Liver (tissue), 9 donors: ENCODE measurements around the gene TPBG. TPM values are rescaled to one million over a fixed set of nuclear protein-coding genes. Genes with fewer than 3 reads are reported as not detected.

Experiments
- DNase-seq: peaks from one replicate; pipeline ENCODE4 v3.0.0-alpha.2; 2017; ENCODE audit warnings: low spot score
- H3K27ac ChIP-seq, 2 donors: one replicate each; pipeline ENCODE4 v1.7.0; 2013; ENCODE audit warnings: inconsistent platforms in 2 of 2, low read length in 2 of 2, control low read depth in 1 of 2, low read depth in 1 of 2, mild to moderate bottlenecking in 1 of 2
- H3K27me3 ChIP-seq, 4 donors: one replicate each; pipeline versions ENCODE4 v1.6.1 to v1.7.0; 2013; ENCODE audit warnings: low read length in 3 of 4, inconsistent platforms in 1 of 4, mild to moderate bottlenecking in 1 of 4, moderate library complexity in 1 of 4; ENCODE audit not compliant: control insufficient read depth in 4 of 4, insufficient read depth in 4 of 4
- H3K36me3 ChIP-seq, 4 donors: one replicate each; pipeline versions ENCODE4 v1.6.1 to v1.7.0; 2013; ENCODE audit warnings: low read length in 3 of 4, mild to moderate bottlenecking in 3 of 4, low read depth in 1 of 4, moderate library complexity in 1 of 4; ENCODE audit not compliant: control insufficient read depth in 4 of 4, insufficient read depth in 3 of 4
- H3K4me1 ChIP-seq, 4 donors: one replicate each; pipeline versions ENCODE4 v1.6.1 to v1.7.0; 2013; ENCODE audit warnings: low read length in 3 of 4, mild to moderate bottlenecking in 3 of 4, moderate library complexity in 1 of 4; ENCODE audit not compliant: control insufficient read depth in 4 of 4, insufficient read depth in 4 of 4
- H3K4me3 ChIP-seq, 3 donors: one replicate each; pipeline versions ENCODE4 v1.6.1 to v1.7.0; 2013; ENCODE audit warnings: low read length in 3 of 3, control low read depth in 1 of 3, low read depth in 1 of 3, mild to moderate bottlenecking in 1 of 3
- H3K9ac ChIP-seq, 2 donors: one replicate each; pipeline ENCODE4 v1.7.0; 2013; ENCODE audit warnings: low read length in 2 of 2, mild to moderate bottlenecking in 2 of 2, moderate library complexity in 2 of 2, control low read depth in 1 of 2, low read depth in 1 of 2
- H3K9me3 ChIP-seq, 4 donors: one replicate each; pipeline versions ENCODE4 v1.6.1 to v1.7.0; 2013; ENCODE audit warnings: low read length in 3 of 4; ENCODE audit not compliant: control insufficient read depth in 4 of 4
- EGR1 ChIP-seq, 2 donors: IDR thresholded peaks; 2 replicates each; pipeline ENCODE4 v1.6.1; 2016 to 2018; ENCODE audit warnings: antibody characterized with exemption in 2 of 2, low read depth in 2 of 2
- GABPA ChIP-seq, 2 donors: IDR thresholded peaks in 1 of 2; conservative IDR thresholded peaks in 1 of 2; 2 replicates each; pipeline ENCODE4 v1.6.1; 2016; ENCODE audit warnings: antibody characterized with exemption in 2 of 2, mild to moderate bottlenecking in 1 of 2, moderate library complexity in 1 of 2
- HNF4A ChIP-seq, 2 donors: conservative IDR thresholded peaks; 2 replicates each; pipeline ENCODE4 v1.6.1; 2016; ENCODE audit warnings: antibody characterized with exemption in 2 of 2, mild to moderate bottlenecking in 2 of 2
- HNF4G ChIP-seq: IDR thresholded peaks from 2 replicates; pipeline ENCODE4 v1.6.1; 2016; ENCODE audit warnings: antibody characterized with exemption
- JUND ChIP-seq, 2 donors: IDR thresholded peaks; 2 replicates each; pipeline ENCODE4 v1.6.1; 2016; ENCODE audit warnings: antibody characterized with exemption in 2 of 2
- NR2F2 ChIP-seq: IDR thresholded peaks from 2 replicates; pipeline ENCODE4 v1.6.1; 2016; ENCODE audit warnings: antibody characterized with exemption
- RAD21 ChIP-seq, 2 donors: IDR thresholded peaks; 2 replicates each; pipeline ENCODE4 v1.6.1; 2016; ENCODE audit warnings: antibody characterized with exemption in 2 of 2, mild to moderate bottlenecking in 2 of 2
- RXRA ChIP-seq, 2 donors: IDR thresholded peaks; 2 replicates each; pipeline ENCODE4 v1.6.1; 2017 to 2018; ENCODE audit warnings: antibody characterized with exemption in 2 of 2, mild to moderate bottlenecking in 1 of 2
- SP1 ChIP-seq: IDR thresholded peaks from 2 replicates; pipeline ENCODE4 v1.6.1; 2018; ENCODE audit warnings: antibody characterized with exemption, mild to moderate bottlenecking
- TAF1 ChIP-seq: conservative IDR thresholded peaks from 2 replicates; pipeline ENCODE4 v1.6.1; 2016; ENCODE audit warnings: antibody characterized with exemption, mild to moderate bottlenecking
- WGBS: extraction: QIAGEN DNeasy Blood & Tissue Kit; methylation state at CpG from one replicate; pipeline ENCODE4 v1.1.7; 2013; 5-methylcytosine and 5-hydroxymethylcytosine counted together
- polyA plus RNA-seq, 2 donors: library from polyadenylated mRNA; stranded (reverse) in 1 of 2; unstranded in 1 of 2; fragments of 200-250 nt in 1 of 2; fragments of >200 nt in 1 of 2; fragmentation: Nextera tagmentation in 1 of 2; extraction: Ambion mirVana in 1 of 2; gene quantifications; one replicate each; pipeline versions ENCODE4 v1.2.1 to v1.2.3, GENCODE V29; 2013 to 2015
- total RNA-seq, 2 donors: library from RNA; depleted of rRNA; stranded (reverse); fragments of >200 nt; gene quantifications; one replicate each; pipeline ENCODE4 v1.2.3, GENCODE V29; 2014
- TF ChIP-seq, protein P1 (sequence below): IDR thresholded peaks from 2 replicates; pipeline ENCODE4 v1.6.1; 2016; ENCODE audit warnings: antibody characterized with exemption
- TF ChIP-seq, protein P2 (sequence below): fragments of 150-350 bp; IDR thresholded peaks from 2 replicates; pipeline ENCODE4 v1.5.1; 2017; ENCODE audit warnings: improper control_type of control experiment, low read depth, low read length; ENCODE audit not compliant: missing input control
- TF ChIP-seq, protein P3 (sequence below): IDR thresholded peaks from 2 replicates; pipeline ENCODE4 v1.6.1; 2016; ENCODE audit warnings: antibody characterized with exemption
- TF ChIP-seq, protein P4 (sequence below): IDR thresholded peaks from 2 replicates; pipeline ENCODE4 v1.6.1; 2016; ENCODE audit warnings: antibody characterized with exemption, mild to moderate bottlenecking
- TF ChIP-seq, protein P5 (sequence below): IDR thresholded peaks from 2 replicates; pipeline ENCODE4 v1.6.1; 2016; ENCODE audit warnings: antibody characterized with exemption
- donor health status: healthy.
- donor health status: healthy.
- donor health status: healthy.
- donor health status: healthy.
- donor health status: healthy.

The TPBG gene
- total and polyA plus RNA-seq, 4 donors = 0.37 to 1.3 (median 0.62) TPM

DNA sequence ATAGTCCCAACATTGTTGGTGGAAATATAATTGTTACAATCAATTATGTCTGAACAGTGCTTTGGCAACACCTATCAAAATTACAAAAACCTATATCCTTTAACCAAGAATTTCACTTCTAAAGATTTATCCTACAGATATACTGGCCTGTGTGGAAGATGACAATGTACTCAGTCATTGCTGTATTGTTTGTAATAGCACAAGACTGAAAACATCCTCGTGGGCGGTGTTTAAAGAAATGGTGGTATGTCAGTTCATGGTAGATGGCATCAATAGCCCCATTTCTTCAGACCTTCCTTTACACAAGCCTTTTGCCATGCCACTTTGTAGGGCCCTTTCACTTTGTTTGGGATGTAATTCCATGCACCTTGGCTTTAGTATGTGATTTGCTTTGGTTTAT is 9.8 kb upstream of the TPBG start:
- Histone ChIP-seq H3K4me1 (no peaks in the 10 kb centered on the region), H3K36me3 (no peaks in the 10 kb centered on the region), H3K4me3 (no peak overlapping the region), H3K27me3 (no peaks in the 10 kb centered on the region), H3K9ac (no peak overlapping the region), H3K9me3 (no peaks in the 10 kb centered on the region), H3K27ac (no peak overlapping the region)
- no peak for DNase-seq
- WGBS = 83% methylated on average over 2 of the region's 2 CpGs
- no peak for TF ChIP-seq GABPA (IDR thresholded peaks at IDR 0.05 in 1 of 2, conservative IDR thresholded peaks at IDR 0.05 in 1 of 2)
- TF ChIP-seq, protein P1, sequence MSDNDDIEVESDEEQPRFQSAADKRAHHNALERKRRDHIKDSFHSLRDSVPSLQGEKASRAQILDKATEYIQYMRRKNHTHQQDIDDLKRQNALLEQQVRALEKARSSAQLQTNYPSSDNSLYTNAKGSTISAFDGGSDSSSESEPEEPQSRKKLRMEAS = no peak
- no peak for TF ChIP-seq RAD21 (IDR thresholded peaks at IDR 0.05)
- TF ChIP-seq TAF1 = no peak
- TF ChIP-seq, protein P2, sequence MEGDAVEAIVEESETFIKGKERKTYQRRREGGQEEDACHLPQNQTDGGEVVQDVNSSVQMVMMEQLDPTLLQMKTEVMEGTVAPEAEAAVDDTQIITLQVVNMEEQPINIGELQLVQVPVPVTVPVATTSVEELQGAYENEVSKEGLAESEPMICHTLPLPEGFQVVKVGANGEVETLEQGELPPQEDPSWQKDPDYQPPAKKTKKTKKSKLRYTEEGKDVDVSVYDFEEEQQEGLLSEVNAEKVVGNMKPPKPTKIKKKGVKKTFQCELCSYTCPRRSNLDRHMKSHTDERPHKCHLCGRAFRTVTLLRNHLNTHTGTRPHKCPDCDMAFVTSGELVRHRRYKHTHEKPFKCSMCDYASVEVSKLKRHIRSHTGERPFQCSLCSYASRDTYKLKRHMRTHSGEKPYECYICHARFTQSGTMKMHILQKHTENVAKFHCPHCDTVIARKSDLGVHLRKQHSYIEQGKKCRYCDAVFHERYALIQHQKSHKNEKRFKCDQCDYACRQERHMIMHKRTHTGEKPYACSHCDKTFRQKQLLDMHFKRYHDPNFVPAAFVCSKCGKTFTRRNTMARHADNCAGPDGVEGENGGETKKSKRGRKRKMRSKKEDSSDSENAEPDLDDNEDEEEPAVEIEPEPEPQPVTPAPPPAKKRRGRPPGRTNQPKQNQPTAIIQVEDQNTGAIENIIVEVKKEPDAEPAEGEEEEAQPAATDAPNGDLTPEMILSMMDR = no peak
- TF ChIP-seq RXRA (IDR thresholded peaks at IDR 0.05) = no peak
- TF ChIP-seq SP1 = no peak
- TF ChIP-seq JUND (IDR thresholded peaks at IDR 0.05) = no peak
- no peak for TF ChIP-seq HNF4A (conservative IDR thresholded peaks at IDR 0.05)
- TF ChIP-seq, protein P3, sequence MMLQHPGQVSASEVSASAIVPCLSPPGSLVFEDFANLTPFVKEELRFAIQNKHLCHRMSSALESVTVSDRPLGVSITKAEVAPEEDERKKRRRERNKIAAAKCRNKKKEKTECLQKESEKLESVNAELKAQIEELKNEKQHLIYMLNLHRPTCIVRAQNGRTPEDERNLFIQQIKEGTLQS = no peak

DNA sequence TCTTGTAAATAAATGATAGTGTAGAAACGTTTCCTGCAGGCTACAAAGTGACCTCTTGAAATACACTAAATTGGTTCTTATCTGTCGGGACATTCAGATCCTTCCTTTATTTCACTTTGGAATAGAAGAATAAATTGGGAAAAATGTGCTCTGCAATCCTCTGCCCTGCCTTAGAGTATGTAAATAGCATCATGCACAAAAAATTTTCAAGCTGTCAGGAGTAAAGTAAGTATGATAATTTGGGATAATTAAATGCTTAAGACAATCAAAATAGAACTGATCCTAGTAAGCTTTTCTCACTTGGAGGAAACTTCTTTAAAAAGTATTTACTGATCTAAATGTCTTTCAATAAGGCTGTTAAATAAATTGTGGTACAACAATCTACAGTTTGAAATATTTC is 3.1 kb upstream of the TPBG start:
- TF ChIP-seq, protein P4, sequence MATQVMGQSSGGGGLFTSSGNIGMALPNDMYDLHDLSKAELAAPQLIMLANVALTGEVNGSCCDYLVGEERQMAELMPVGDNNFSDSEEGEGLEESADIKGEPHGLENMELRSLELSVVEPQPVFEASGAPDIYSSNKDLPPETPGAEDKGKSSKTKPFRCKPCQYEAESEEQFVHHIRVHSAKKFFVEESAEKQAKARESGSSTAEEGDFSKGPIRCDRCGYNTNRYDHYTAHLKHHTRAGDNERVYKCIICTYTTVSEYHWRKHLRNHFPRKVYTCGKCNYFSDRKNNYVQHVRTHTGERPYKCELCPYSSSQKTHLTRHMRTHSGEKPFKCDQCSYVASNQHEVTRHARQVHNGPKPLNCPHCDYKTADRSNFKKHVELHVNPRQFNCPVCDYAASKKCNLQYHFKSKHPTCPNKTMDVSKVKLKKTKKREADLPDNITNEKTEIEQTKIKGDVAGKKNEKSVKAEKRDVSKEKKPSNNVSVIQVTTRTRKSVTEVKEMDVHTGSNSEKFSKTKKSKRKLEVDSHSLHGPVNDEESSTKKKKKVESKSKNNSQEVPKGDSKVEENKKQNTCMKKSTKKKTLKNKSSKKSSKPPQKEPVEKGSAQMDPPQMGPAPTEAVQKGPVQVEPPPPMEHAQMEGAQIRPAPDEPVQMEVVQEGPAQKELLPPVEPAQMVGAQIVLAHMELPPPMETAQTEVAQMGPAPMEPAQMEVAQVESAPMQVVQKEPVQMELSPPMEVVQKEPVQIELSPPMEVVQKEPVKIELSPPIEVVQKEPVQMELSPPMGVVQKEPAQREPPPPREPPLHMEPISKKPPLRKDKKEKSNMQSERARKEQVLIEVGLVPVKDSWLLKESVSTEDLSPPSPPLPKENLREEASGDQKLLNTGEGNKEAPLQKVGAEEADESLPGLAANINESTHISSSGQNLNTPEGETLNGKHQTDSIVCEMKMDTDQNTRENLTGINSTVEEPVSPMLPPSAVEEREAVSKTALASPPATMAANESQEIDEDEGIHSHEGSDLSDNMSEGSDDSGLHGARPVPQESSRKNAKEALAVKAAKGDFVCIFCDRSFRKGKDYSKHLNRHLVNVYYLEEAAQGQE = no peak
- TF ChIP-seq, protein P3 = no peak
- no peak for TF ChIP-seq HNF4G
- no peak for TF ChIP-seq EGR1 (IDR thresholded peaks at IDR 0.05; ENCODE audit: low read depth in 2 of 2)
- no peak for TF ChIP-seq SP1
- TF ChIP-seq, protein P5, sequence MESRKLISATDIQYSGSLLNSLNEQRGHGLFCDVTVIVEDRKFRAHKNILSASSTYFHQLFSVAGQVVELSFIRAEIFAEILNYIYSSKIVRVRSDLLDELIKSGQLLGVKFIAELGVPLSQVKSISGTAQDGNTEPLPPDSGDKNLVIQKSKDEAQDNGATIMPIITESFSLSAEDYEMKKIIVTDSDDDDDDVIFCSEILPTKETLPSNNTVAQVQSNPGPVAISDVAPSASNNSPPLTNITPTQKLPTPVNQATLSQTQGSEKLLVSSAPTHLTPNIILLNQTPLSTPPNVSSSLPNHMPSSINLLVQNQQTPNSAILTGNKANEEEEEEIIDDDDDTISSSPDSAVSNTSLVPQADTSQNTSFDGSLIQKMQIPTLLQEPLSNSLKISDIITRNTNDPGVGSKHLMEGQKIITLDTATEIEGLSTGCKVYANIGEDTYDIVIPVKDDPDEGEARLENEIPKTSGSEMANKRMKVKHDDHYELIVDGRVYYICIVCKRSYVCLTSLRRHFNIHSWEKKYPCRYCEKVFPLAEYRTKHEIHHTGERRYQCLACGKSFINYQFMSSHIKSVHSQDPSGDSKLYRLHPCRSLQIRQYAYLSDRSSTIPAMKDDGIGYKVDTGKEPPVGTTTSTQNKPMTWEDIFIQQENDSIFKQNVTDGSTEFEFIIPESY = no peak
- no peak for TF ChIP-seq NR2F2
- no peak for TF ChIP-seq JUND (IDR thresholded peaks at IDR 0.05)
- peaks cover 0 to 13% (median 5%) of the 10 kb centered on the region in 4 donors for H3K27me3 ChIP-seq
- peaks cover 0 to 2% (median 0%) of the 10 kb centered on the region in 4 donors for H3K9me3 ChIP-seq
- WGBS = 55% methylated on average over 2 of the region's 2 CpGs
- peaks cover 16 to 24% (median 20%) of the 10 kb centered on the region in 4 donors for H3K4me1 ChIP-seq
- no peak overlapping the region for H3K9ac ChIP-seq
- no peaks in the 10 kb centered on the region for H3K36me3 ChIP-seq
- H3K27ac ChIP-seq = no peak overlapping the region
- no peak for DNase-seq
- no peak overlapping the region for H3K4me3 ChIP-seq
